Skeletal muscle satellite cell (primary cell): Measurements from ENCODE around the gene RPL22.

Source experiments
- H3K27me3 ChIP-seq: 2 replicates; pipeline ENCODE4 v1.7.0; 2013; ENCODE audit warnings: low read length; ENCODE audit not compliant: control insufficient read depth, insufficient read depth
- H3K36me3 ChIP-seq: 2 replicates; pipeline ENCODE4 v1.7.0; 2013; ENCODE audit warnings: mild to moderate bottlenecking, control low read depth, low read length; ENCODE audit not compliant: insufficient read depth
- H3K4me1 ChIP-seq: 2 replicates; pipeline ENCODE4 v1.7.0; 2013; ENCODE audit warnings: low read length; ENCODE audit not compliant: control insufficient read depth, insufficient read depth
- H3K4me2 ChIP-seq: 2 replicates; pipeline ENCODE4 v1.7.0; 2013; ENCODE audit warnings: mild to moderate bottlenecking, low read length
- H3K4me3 ChIP-seq: 2 replicates; pipeline ENCODE4 v1.7.0; 2013; ENCODE audit warnings: low read length
- H3K9ac ChIP-seq: 2 replicates; pipeline ENCODE4 v1.7.0; 2013; ENCODE audit warnings: mild to moderate bottlenecking, low read depth, low read length, moderate library complexity
- H3K9me3 ChIP-seq: replicated peaks from 2 replicates; pipeline ENCODE4 v1.7.0; 2013; ENCODE audit warnings: mild to moderate bottlenecking, control low read depth, low read length

Gene RPL22

GRCh38 chr1:6241887-6242740 lies 42.7 kb upstream of the RPL22 start:
- Histone ChIP-seq H3K4me3 (peak overlapping the region; percentile 49), H3K36me3 (no peaks in the 10 kb centered on the region), H3K4me2 (peak overlapping the region; percentile 72), H3K9me3 (no peaks in the 10 kb centered on the region), H3K4me1 (peaks cover 17% of the 10 kb centered on the region), H3K9ac (no peak overlapping the region), H3K27me3 (peaks cover 48% of the 10 kb centered on the region)

DNA sequence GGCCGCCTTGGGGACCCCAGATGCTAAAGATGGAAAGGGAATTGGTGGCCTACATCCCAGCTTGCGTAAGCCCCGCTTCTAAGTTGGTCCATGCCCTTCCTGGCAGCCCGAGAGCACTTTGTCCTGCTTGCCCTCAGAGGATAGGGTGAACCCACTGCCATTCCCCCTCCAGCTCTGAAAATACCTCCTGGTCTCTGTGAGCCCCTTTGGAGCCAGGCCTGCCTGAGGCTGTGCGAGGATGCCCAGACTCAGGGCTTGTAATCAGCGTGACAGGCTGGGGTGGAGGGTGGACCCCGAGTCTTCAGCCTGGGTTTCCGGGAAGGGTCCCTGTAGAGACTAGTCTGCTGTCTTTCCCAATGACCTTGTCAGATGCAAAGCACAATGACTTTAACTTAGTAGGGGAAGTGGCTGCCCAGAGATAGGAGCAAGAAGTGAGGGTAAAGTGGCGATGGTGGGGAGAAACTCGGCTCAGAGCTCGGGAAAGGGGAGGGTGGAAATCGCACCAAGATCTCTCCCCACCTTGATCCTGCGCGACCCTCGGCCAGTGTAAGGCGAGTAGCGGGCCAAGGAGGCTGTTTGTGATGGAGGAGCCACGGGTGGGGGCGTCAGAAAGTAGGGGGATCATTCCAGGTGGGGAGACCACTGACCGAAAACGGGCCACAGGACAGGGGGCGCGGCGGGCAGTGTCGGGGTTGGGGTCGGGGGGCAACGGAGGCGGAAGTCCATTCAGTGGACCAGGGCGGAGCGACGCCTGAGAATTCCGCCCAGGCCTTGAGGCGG lies 41.9 kb upstream of the RPL22 start:
- H3K27me3 ChIP-seq = peaks cover 45% of the 10 kb centered on the region
- peak overlapping the region; percentile 72 for H3K4me2 ChIP-seq
- H3K4me1 ChIP-seq = peaks cover 13% of the 10 kb centered on the region
- no peak overlapping the region for H3K9ac ChIP-seq
- H3K4me3 ChIP-seq = peak overlapping the region; percentile 49
- H3K36me3 ChIP-seq = no peaks in the 10 kb centered on the region
- no peaks in the 10 kb centered on the region for H3K9me3 ChIP-seq

DNA sequence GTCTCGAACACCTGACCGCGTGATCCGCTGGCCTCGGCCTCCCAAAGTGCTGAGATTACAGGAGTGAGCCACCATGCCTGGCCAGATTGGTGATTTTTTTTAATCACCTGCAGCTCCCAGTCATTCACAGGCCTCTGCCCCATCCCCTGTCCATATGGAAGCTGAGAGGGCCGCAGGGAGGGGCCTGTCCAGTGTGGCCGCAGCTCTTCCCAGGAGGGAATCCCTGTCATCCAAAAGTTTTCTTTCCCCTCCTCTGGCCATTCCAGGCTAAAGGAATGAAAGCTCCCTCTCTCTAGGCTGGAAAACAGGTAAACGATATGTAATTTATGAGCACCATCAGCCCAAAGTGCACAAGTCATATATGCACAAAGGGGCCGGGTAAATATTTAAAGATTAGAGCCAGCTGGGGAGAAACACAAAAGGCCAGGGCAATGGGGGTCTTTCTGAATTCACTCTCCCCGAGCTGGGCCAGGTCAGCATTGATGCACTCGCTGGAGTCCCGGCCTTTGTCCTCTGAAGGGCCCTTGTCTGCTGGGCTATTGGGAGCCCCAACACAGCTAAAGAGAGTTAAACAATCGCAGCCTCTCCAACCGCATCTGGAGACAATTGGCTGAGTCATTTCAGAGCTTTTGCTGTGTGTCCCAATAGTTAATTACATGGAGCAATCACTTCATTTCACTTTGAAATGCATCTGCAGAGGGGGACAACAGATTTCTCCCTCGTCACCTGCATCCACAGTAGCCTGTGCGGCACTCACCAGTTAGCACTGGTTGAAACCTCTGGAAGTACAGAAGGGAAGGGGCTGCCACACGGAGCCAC lies 40.8 kb upstream of the RPL22 start:
- Histone ChIP-seq H3K4me2 (no peak overlapping the region), H3K9me3 (no peaks in the 10 kb centered on the region), H3K9ac (no peak overlapping the region), H3K27me3 (peaks cover 42% of the 10 kb centered on the region), H3K4me1 (peaks cover 9% of the 10 kb centered on the region), H3K36me3 (no peaks in the 10 kb centered on the region), H3K4me3 (no peak overlapping the region)

- H3K4me1 ChIP-seq = peaks cover 17% of the 10 kb centered on the region
- no peak overlapping the region for H3K9ac ChIP-seq
- H3K36me3 ChIP-seq = no peaks in the 10 kb centered on the region
- peaks cover 37% of the 10 kb centered on the region for H3K27me3 ChIP-seq
- H3K9me3 ChIP-seq = no peaks in the 10 kb centered on the region
- H3K4me3 ChIP-seq = no peak overlapping the region
- no peak overlapping the region for H3K4me2 ChIP-seq
Observed at GRCh38 chr1:6239213-6239752, 39.9 kb upstream of the RPL22 start.

DNA sequence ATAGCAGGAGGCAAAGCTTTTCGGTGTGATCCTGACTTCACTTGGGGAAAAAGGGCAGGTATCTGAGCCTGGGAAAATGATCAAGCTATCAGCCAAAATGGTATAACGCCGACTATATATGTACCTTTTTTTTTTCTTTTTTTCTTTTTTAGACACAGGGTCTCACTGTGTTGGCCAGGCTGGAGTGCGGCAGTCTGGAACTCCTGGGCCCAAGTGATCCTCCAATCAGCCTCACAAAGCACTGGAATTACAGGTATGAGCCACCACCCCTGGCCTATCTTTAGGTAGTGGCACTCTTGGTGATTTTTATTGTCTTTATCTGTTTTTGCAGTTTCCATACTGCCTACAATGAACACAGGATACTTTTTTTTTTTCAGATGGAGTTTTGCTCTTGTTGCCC lies 37.7 kb upstream of the RPL22 start:
- no peak overlapping the region for H3K9ac ChIP-seq
- H3K4me2 ChIP-seq = no peak overlapping the region
- H3K4me3 ChIP-seq = no peak overlapping the region
- H3K9me3 ChIP-seq = no peaks in the 10 kb centered on the region
- H3K27me3 ChIP-seq = peaks cover 20% of the 10 kb centered on the region
- H3K4me1 ChIP-seq = peaks cover 18% of the 10 kb centered on the region
- H3K36me3 ChIP-seq = peaks cover 15% of the 10 kb centered on the region

GRCh38 chr1:6235296-6235677 lies 35.9 kb upstream of the RPL22 start:
- peaks cover 4% of the 10 kb centered on the region for H3K27me3 ChIP-seq
- peak overlapping the region; percentile 96 for H3K4me3 ChIP-seq
- H3K9ac ChIP-seq = peak overlapping the region; percentile 82
- peak overlapping the region; percentile 86 for H3K4me2 ChIP-seq
- H3K4me1 ChIP-seq = peaks cover 13% of the 10 kb centered on the region
- peaks cover 25% of the 10 kb centered on the region for H3K36me3 ChIP-seq
- H3K9me3 ChIP-seq = no peaks in the 10 kb centered on the region

DNA sequence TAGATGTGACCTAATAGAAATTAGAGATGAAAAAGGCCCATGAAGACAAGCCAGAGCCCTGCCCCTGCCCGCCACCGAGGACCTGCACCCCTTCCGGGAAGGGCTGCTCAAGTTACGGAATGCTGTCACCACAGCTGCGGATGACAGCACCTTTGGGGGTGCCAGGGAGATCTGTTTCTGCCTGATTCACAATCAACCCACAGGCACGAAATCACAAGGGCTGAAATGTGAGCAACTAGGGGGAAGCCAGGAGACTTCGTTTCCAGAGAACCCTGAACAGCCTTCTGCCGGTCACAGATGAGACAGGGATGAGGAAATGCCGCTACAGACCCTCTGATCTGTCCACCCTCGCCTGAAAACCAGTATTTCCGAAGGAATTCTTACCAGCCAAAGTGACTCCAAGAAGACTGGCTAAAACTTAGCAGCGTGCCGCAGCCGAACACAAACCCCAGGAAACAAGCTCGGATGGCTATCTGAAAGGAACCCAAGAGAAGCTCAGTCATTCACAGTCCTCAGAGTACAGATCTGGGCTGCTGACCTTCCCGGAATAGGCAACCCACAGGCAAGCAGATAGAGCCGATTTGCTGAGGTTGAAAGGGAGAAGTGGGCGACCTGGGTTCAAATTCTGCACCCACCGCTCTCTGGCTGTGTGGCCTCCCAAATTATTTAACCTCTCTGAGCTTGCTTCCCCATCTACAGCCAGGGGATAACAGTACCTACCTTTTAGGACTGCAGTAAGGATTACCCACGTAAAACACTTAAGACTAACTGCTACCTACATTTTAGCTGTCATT lies 35.3 kb upstream of the RPL22 start:
- H3K4me1 ChIP-seq = peaks cover 13% of the 10 kb centered on the region
- peak overlapping the region; percentile 86 for H3K4me2 ChIP-seq
- H3K36me3 ChIP-seq = peaks cover 25% of the 10 kb centered on the region
- peak overlapping the region; percentile 96 for H3K4me3 ChIP-seq
- H3K9ac ChIP-seq = peak overlapping the region; percentile 82
- H3K27me3 ChIP-seq = no peaks in the 10 kb centered on the region
- H3K9me3 ChIP-seq = no peaks in the 10 kb centered on the region

DNA sequence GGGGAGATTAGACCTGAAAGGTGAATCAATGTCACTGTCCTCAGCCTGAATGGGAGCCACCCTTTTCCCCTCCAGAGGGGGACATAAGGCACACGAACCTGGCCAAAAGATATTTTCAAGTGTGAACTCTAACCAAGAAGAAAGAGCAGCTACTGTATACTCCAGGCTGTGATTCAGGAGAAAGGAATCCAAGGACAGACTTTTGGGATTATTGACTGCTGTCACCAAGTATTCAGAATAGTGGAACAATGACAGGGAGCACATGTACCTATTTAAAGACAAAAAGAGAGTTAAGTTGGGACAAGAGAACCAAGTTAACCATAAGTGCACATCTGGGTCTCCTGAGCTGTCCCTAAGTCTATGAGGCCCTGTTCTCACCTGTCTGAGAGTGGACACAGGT lies 34.0 kb upstream of the RPL22 start:
- H3K4me3 ChIP-seq = no peak overlapping the region
- no peak overlapping the region for H3K9ac ChIP-seq
- H3K27me3 ChIP-seq = no peaks in the 10 kb centered on the region
- peaks cover 32% of the 10 kb centered on the region for H3K36me3 ChIP-seq
- H3K4me2 ChIP-seq = no peak overlapping the region
- H3K9me3 ChIP-seq = no peaks in the 10 kb centered on the region
- H3K4me1 ChIP-seq = peaks cover 13% of the 10 kb centered on the region

- Histone ChIP-seq H3K9me3 (no peaks in the 10 kb centered on the region), H3K4me1 (peaks cover 4% of the 10 kb centered on the region), H3K4me2 (no peak overlapping the region), H3K27me3 (no peaks in the 10 kb centered on the region), H3K4me3 (no peak overlapping the region), H3K36me3 (peaks cover 35% of the 10 kb centered on the region), H3K9ac (no peak overlapping the region)
Observed at GRCh38 chr1:6225651-6226050, 26.3 kb upstream of the RPL22 start.

DNA sequence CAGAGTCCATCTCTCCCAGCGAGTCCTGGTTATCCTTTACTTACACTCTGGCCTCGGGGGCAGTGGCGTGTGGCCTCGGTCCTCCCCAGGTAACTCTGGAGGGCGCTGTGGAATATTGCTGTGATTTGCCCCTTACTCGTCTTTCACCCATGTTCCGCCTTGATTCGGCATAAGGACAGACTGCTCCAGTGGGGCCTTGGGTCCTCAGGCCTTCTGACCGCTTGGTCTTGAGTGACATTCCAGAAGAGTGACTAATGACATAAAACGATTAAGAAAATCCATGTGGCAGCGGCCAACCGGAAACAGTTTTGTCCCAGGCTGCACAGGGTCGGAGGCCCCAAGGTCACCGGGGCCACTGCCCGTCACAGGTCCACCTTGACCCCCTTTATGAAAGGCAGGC lies 25.3 kb upstream of the RPL22 start:
- Histone ChIP-seq H3K27me3 (no peaks in the 10 kb centered on the region), H3K4me1 (peaks cover 4% of the 10 kb centered on the region), H3K4me2 (no peak overlapping the region), H3K4me3 (no peak overlapping the region), H3K36me3 (peaks cover 37% of the 10 kb centered on the region), H3K9me3 (no peaks in the 10 kb centered on the region), H3K9ac (no peak overlapping the region)
